Measurements from ENCODE around the gene ANAPC1. TPM values are rescaled to one million over a fixed set of nuclear protein-coding genes. Genes with fewer than 3 reads are reported as not detected.
"Not testable (repeated sequence)": the region's sequence is repeated elsewhere in the genome, so short reads cannot be mapped to it uniquely, and the experiment has no call there.

Gene ANAPC1
- total and polyA plus RNA-seq, 2 donors from 2014 or later = 5.8 to 33.2 TPM

GRCh38 chr2:111812970-111813622 is 70.9 kb downstream of the ANAPC1 start:
- H3K27me3 ChIP-seq (ENCODE audit: control insufficient read depth, insufficient read depth, low read length); FAIRE-seq; H3K9ac ChIP-seq (ENCODE audit: low read length in 3 of 3); H3K9me3 ChIP-seq (ENCODE audit: control insufficient read depth in 2 of 3, insufficient read depth in 1 of 3, low read length in 3 of 3); H3K27ac ChIP-seq (ENCODE audit: low read depth in 2 of 2, low read length in 2 of 2); DNase-seq; H3K36me3 ChIP-seq (ENCODE audit: control insufficient read depth in 2 of 3, insufficient read depth in 3 of 3, low read length in 3 of 3); intact Hi-C loops (cut with DNase I); H3K4me1 ChIP-seq (ENCODE audit: control insufficient read depth in 2 of 3, insufficient read depth in 2 of 3, low read depth in 1 of 3, low read length in 3 of 3); H3K4me3 ChIP-seq (ENCODE audit: low read length in 3 of 3): not testable (repeated sequence)
- TF ChIP-seq CTCF (IDR thresholded peaks at IDR 0.05; ENCODE audit: borderline replicate concordance, extremely low read depth, insufficient read depth) = peak; percentile 6

GRCh38 chr2:111790633-111791032 is 93.4 kb downstream of the ANAPC1 start:
- FAIRE-seq; H3K9ac ChIP-seq (ENCODE audit: low read length in 3 of 3); intact Hi-C loops (cut with DNase I); H3K36me3 ChIP-seq (ENCODE audit: control insufficient read depth in 2 of 3, insufficient read depth in 3 of 3, low read length in 3 of 3); H3K9me3 ChIP-seq (ENCODE audit: control insufficient read depth in 2 of 3, insufficient read depth in 1 of 3, low read length in 3 of 3); H3K27me3 ChIP-seq (ENCODE audit: control insufficient read depth, insufficient read depth, low read length); H3K4me1 ChIP-seq (ENCODE audit: control insufficient read depth in 2 of 3, insufficient read depth in 2 of 3, low read depth in 1 of 3, low read length in 3 of 3); DNase-seq; H3K27ac ChIP-seq (ENCODE audit: low read depth in 2 of 2, low read length in 2 of 2); H3K4me3 ChIP-seq (ENCODE audit: low read length in 3 of 3): not testable (repeated sequence)

- H3K4me1 ChIP-seq (ENCODE audit: control insufficient read depth in 2 of 3, insufficient read depth in 2 of 3, low read depth in 1 of 3, low read length in 3 of 3); DNase-seq; H3K36me3 ChIP-seq (ENCODE audit: control insufficient read depth in 2 of 3, insufficient read depth in 3 of 3, low read length in 3 of 3); H3K9ac ChIP-seq (ENCODE audit: low read length in 3 of 3); H3K27me3 ChIP-seq (ENCODE audit: control insufficient read depth, insufficient read depth, low read length); H3K9me3 ChIP-seq (ENCODE audit: control insufficient read depth in 2 of 3, insufficient read depth in 1 of 3, low read length in 3 of 3); H3K27ac ChIP-seq (ENCODE audit: low read depth in 2 of 2, low read length in 2 of 2); intact Hi-C loops (cut with DNase I); H3K4me3 ChIP-seq (ENCODE audit: low read length in 3 of 3); FAIRE-seq: not testable (repeated sequence)
These were observed 99.9 kb downstream of the ANAPC1 start for GRCh38 chr2:111784081-111784480.

- DNase-seq; H3K9me3 ChIP-seq (ENCODE audit: control insufficient read depth in 2 of 3, insufficient read depth in 1 of 3, low read length in 3 of 3); intact Hi-C loops (cut with DNase I); FAIRE-seq; H3K27me3 ChIP-seq (ENCODE audit: control insufficient read depth, insufficient read depth, low read length); H3K4me3 ChIP-seq (ENCODE audit: low read length in 3 of 3); H3K9ac ChIP-seq (ENCODE audit: low read length in 3 of 3); H3K36me3 ChIP-seq (ENCODE audit: control insufficient read depth in 2 of 3, insufficient read depth in 3 of 3, low read length in 3 of 3); H3K27ac ChIP-seq (ENCODE audit: low read depth in 2 of 2, low read length in 2 of 2); H3K4me1 ChIP-seq (ENCODE audit: control insufficient read depth in 2 of 3, insufficient read depth in 2 of 3, low read depth in 1 of 3, low read length in 3 of 3): not testable (repeated sequence)
These were observed 101.8 kb downstream of the ANAPC1 start for GRCh38 chr2:111782195-111782594.

- H3K9ac ChIP-seq (ENCODE audit: low read length in 3 of 3); H3K9me3 ChIP-seq (ENCODE audit: control insufficient read depth in 2 of 3, insufficient read depth in 1 of 3, low read length in 3 of 3); H3K36me3 ChIP-seq (ENCODE audit: control insufficient read depth in 2 of 3, insufficient read depth in 3 of 3, low read length in 3 of 3); H3K27me3 ChIP-seq (ENCODE audit: control insufficient read depth, insufficient read depth, low read length); H3K27ac ChIP-seq (ENCODE audit: low read depth in 2 of 2, low read length in 2 of 2); intact Hi-C loops (cut with DNase I); H3K4me1 ChIP-seq (ENCODE audit: control insufficient read depth in 2 of 3, insufficient read depth in 2 of 3, low read depth in 1 of 3, low read length in 3 of 3); FAIRE-seq; DNase-seq; H3K4me3 ChIP-seq (ENCODE audit: low read length in 3 of 3): not testable (repeated sequence)
These were observed 102.4 kb downstream of the ANAPC1 start for GRCh38 chr2:111781443-111782094.

- H3K9ac ChIP-seq (ENCODE audit: low read length in 3 of 3); H3K4me1 ChIP-seq (ENCODE audit: control insufficient read depth in 2 of 3, insufficient read depth in 2 of 3, low read depth in 1 of 3, low read length in 3 of 3); DNase-seq; intact Hi-C loops (cut with DNase I); FAIRE-seq; H3K27ac ChIP-seq (ENCODE audit: low read depth in 2 of 2, low read length in 2 of 2); H3K9me3 ChIP-seq (ENCODE audit: control insufficient read depth in 2 of 3, insufficient read depth in 1 of 3, low read length in 3 of 3); H3K27me3 ChIP-seq (ENCODE audit: control insufficient read depth, insufficient read depth, low read length); H3K36me3 ChIP-seq (ENCODE audit: control insufficient read depth in 2 of 3, insufficient read depth in 3 of 3, low read length in 3 of 3); H3K4me3 ChIP-seq (ENCODE audit: low read length in 3 of 3): not testable (repeated sequence)
These were observed 106.8 kb downstream of the ANAPC1 start for GRCh38 chr2:111777155-111777554.

GRCh38 chr2:111776296-111776695 is 107.7 kb downstream of the ANAPC1 start:
- H3K27ac ChIP-seq (ENCODE audit: low read depth in 2 of 2, low read length in 2 of 2); H3K4me1 ChIP-seq (ENCODE audit: control insufficient read depth in 2 of 3, insufficient read depth in 2 of 3, low read depth in 1 of 3, low read length in 3 of 3); H3K9me3 ChIP-seq (ENCODE audit: control insufficient read depth in 2 of 3, insufficient read depth in 1 of 3, low read length in 3 of 3); FAIRE-seq; H3K36me3 ChIP-seq (ENCODE audit: control insufficient read depth in 2 of 3, insufficient read depth in 3 of 3, low read length in 3 of 3); H3K27me3 ChIP-seq (ENCODE audit: control insufficient read depth, insufficient read depth, low read length); H3K4me3 ChIP-seq (ENCODE audit: low read length in 3 of 3); DNase-seq; H3K9ac ChIP-seq (ENCODE audit: low read length in 3 of 3); intact Hi-C loops (cut with DNase I): not testable (repeated sequence)

Measured in kidney (tissue), 14 donors.